ENCODE results near the gene ACVR2B.

ACVR2B gene

GRCh38 chr3:38488949-38489348 lies 35.3 kb downstream of the ACVR2B start:
- DNase-seq: no peak

GRCh38 chr3:38489766-38490165 lies 36.1 kb downstream of the ACVR2B start:
- peak; percentile 36 to 75 for DNase-seq

- no peak for DNase-seq
Measured at GRCh38 chr3:38490281-38491030, 36.8 kb downstream of the ACVR2B start.

GRCh38 chr3:38491215-38491614 lies 37.5 kb downstream of the ACVR2B start:
- no peak for DNase-seq

- DNase-seq: no peak
Measured at GRCh38 chr3:38493031-38493430, 39.3 kb downstream of the ACVR2B start.

GRCh38 chr3:38496131-38496910 lies 42.6 kb downstream of the ACVR2B start, which contains the start of gene EXOG:
TSS of gene EXOG (plus strand) at chr3:38496340. CDS start at chr3:38496368, 28 bp downstream.
- DNase-seq: peak; percentile 56 to 78

GRCh38 chr3:38497031-38497430 lies 43.3 kb downstream of the ACVR2B start:
- DNase-seq: no peak

GRCh38 chr3:38500688-38501417 lies 47.2 kb downstream of the ACVR2B start:
- no peak for DNase-seq

GRCh38 chr3:38507120-38507519 lies 53.4 kb downstream of the ACVR2B start:
- no peak for DNase-seq

GRCh38 chr3:38509732-38510131 lies 56.0 kb downstream of the ACVR2B start:
- DNase-seq: no peak

GRCh38 chr3:38510631-38511030 lies 56.9 kb downstream of the ACVR2B start:
- no peak for DNase-seq

- no peak for DNase-seq
Measured at GRCh38 chr3:38511546-38511945, 57.9 kb downstream of the ACVR2B start.

GRCh38 chr3:38515367-38515766 lies 61.7 kb downstream of the ACVR2B start:
- DNase-seq: no peak

- no peak for DNase-seq
Measured at GRCh38 chr3:38516669-38517068, 63.0 kb downstream of the ACVR2B start.

GRCh38 chr3:38519000-38519399 lies 65.3 kb downstream of the ACVR2B start:
- DNase-seq: no peak

- no peak for DNase-seq
Measured at GRCh38 chr3:38519651-38520050, 66.0 kb downstream of the ACVR2B start.

GRCh38 chr3:38521391-38521987 lies 67.8 kb downstream of the ACVR2B start:
- DNase-seq: peak in 1 of 2 experiments; percentile 12

- DNase-seq: peak; percentile 16 to 47
Measured at GRCh38 chr3:38522002-38522401, 68.3 kb downstream of the ACVR2B start.

GRCh38 chr3:38524141-38524739 lies 70.5 kb downstream of the ACVR2B start:
- DNase-seq: no peak

- no peak for DNase-seq
Measured at GRCh38 chr3:38526792-38527191, 73.1 kb downstream of the ACVR2B start.

GRCh38 chr3:38528457-38528856 lies 74.8 kb downstream of the ACVR2B start:
- DNase-seq: no peak

GRCh38 chr3:38532529-38532928 lies 78.8 kb downstream of the ACVR2B start:
- DNase-seq: no peak
